GM12878 (cell line): ENCODE results near the gene ADSL. TPM values are rescaled to one million over a fixed set of nuclear protein-coding genes. Genes with fewer than 3 reads are reported as not detected.
A peak's percentile ranks its signal among the peaks of the same experiment; 100 is the strongest.

Source experiments
- ATAC-seq: fragments of 200-7000 bp; cut with Tn5 transposase; 3 replicates; pipeline ENCODE4 v1.9.1; 2020; ENCODE audit warnings: mild to moderate bottlenecking, moderate library complexity
- BruUV-seq: library from RNA; stranded (reverse); fragments of 400-500 nt; replicated peaks from 2 replicates; lab custom pipeline; 2021; lab: Mats Ljungman, UMichigan
- CTCF ChIA-PET: fragments of 300-600 bp; sonication (Branson Sonifier 250); formaldehyde crosslinking; extraction: SDS; loops from one replicate; lab custom pipeline; 2021; ENCODE audit warnings: inconsistent platforms; lab: Yijun Ruan, JAX
- POLR2A ChIA-PET: fragments of 350-600 bp; formaldehyde crosslinking; extraction: SDS; loops from one replicate; lab custom pipeline; 2021; ENCODE audit warnings: inconsistent platforms; lab: Charles Lee
- RAD21 ChIA-PET: fragments of 300-600 bp; sonication (Branson Sonifier 250); formaldehyde crosslinking; loops from one replicate; lab custom pipeline; 2023; ENCODE audit warnings: antibody characterized with exemption; ENCODE audit not compliant: unreplicated experiment; lab: Charles Lee
- SMC1A ChIA-PET: fragments of 300-600 bp; sonication (Branson Sonifier 250); formaldehyde crosslinking; loops from one replicate; lab custom pipeline; 2023; ENCODE audit not compliant: unreplicated experiment, uncharacterized antibody; lab: Charles Lee
- DNase-seq: peaks from one replicate; pipeline ENCODE4 v3.0.0-alpha.2; 2011; ENCODE audit warnings: low read depth, low spot score
- FAIRE-seq: peaks from 3 replicates; lab custom pipeline; 2011; peaks lifted over from hg19 to GRCh38; lab: Jason Lieb, UNC
- H2AFZ ChIP-seq: 2 replicates; pipeline ENCODE4 v1.6.0; 2011; ENCODE audit warnings: low read depth, low read length, control low read depth; ENCODE audit not compliant: control insufficient read depth
- H3K27ac ChIP-seq: 2 replicates; pipeline ENCODE4 v1.5.1; 2011; ENCODE audit warnings: control low read depth; ENCODE audit not compliant: control insufficient read depth, insufficient read depth
- H3K27me3 ChIP-seq, 2 experiments: replicated peaks in 1 of 2; 2 replicates each; pipeline versions ENCODE4 v1.6.0 to v1.6.1; 2011; ENCODE audit warnings: low read length in 1 of 2; ENCODE audit not compliant: control insufficient read depth in 2 of 2, insufficient read depth in 2 of 2
- H3K36me3 ChIP-seq, 2 experiments: 2 replicates each; pipeline ENCODE4 v1.5.1; 2011; ENCODE audit warnings: low read length in 1 of 2; ENCODE audit not compliant: control insufficient read depth in 2 of 2, insufficient read depth in 2 of 2
- H3K4me1 ChIP-seq: 2 replicates; pipeline ENCODE4 v1.6.1; 2011; ENCODE audit warnings: mild to moderate bottlenecking, low read length, moderate library complexity, mixed read lengths; ENCODE audit not compliant: control insufficient read depth, insufficient read depth
- H3K4me2 ChIP-seq: 2 replicates; pipeline ENCODE4 v1.6.0; 2011; ENCODE audit warnings: control low read depth; ENCODE audit not compliant: control insufficient read depth, insufficient read depth
- H3K4me3 ChIP-seq: fragments of 200-600 bp; sonication (generic); 2 replicates; pipeline ENCODE4 v1.5.1; 2016
- H3K79me2 ChIP-seq: 2 replicates; pipeline ENCODE4 v1.6.0; 2011; ENCODE audit warnings: low read length; ENCODE audit not compliant: control insufficient read depth, insufficient read depth
- H3K9ac ChIP-seq: 2 replicates; pipeline ENCODE4 v1.8.0; 2011; ENCODE audit warnings: low read length, control low read depth, mixed read lengths; ENCODE audit not compliant: control insufficient read depth, insufficient read depth
- H3K9me3 ChIP-seq: replicated peaks from 3 replicates; pipeline ENCODE4 v1.5.1; 2011; ENCODE audit warnings: mild to moderate bottlenecking, low read length; ENCODE audit not compliant: control insufficient read depth, insufficient read depth
- H4K20me1 ChIP-seq: 2 replicates; pipeline ENCODE4 v1.6.0; 2011; ENCODE audit not compliant: control insufficient read depth, insufficient read depth
- ATF3 ChIP-seq: IDR thresholded peaks from 2 replicates; pipeline ENCODE4 v1.6.1; 2011; ENCODE audit warnings: low read depth, mild to moderate bottlenecking, low read length, moderate library complexity, borderline replicate concordance; ENCODE audit errors: extremely low read depth
- ATF7 ChIP-seq: fragments of 450-650 bp; IDR thresholded peaks from 2 replicates; pipeline ENCODE4 v1.6.1; 2016; ENCODE audit warnings: low read depth, mild to moderate bottlenecking
- BRCA1 ChIP-seq: IDR thresholded peaks from 2 replicates; pipeline ENCODE4 v1.6.1; 2011; ENCODE audit warnings: low read depth, low read length, improper control_type of control experiment
- CHD2 ChIP-seq: IDR thresholded peaks from 2 replicates; pipeline ENCODE4 v1.6.1; 2011; ENCODE audit warnings: low read depth, low read length, improper control_type of control experiment, borderline replicate concordance
- MEF2B ChIP-seq: fragments of 450-650 bp; IDR thresholded peaks from 2 replicates; pipeline ENCODE4 v1.6.1; 2018; ENCODE audit warnings: mild to moderate bottlenecking, moderate library complexity; ENCODE audit not compliant: partially characterized antibody, poor library complexity, severe bottlenecking
- NRF1 ChIP-seq: conservative IDR thresholded peaks from 2 replicates; pipeline ENCODE4 v1.6.1; 2011; ENCODE audit warnings: mild to moderate bottlenecking, low read depth, low read length, improper control_type of control experiment
- POLR2A ChIP-seq: IDR thresholded peaks from 2 replicates; pipeline ENCODE4 v1.6.1; 2011; ENCODE audit warnings: low read depth, mild to moderate bottlenecking, low read length
- RELB ChIP-seq: fragments of 450-650 bp; IDR thresholded peaks from 2 replicates; pipeline ENCODE4 v1.6.1; 2017; ENCODE audit warnings: low read depth, mild to moderate bottlenecking, moderate library complexity
- TAF1 ChIP-seq: IDR thresholded peaks from 2 replicates; pipeline ENCODE4 v1.6.1; 2011; ENCODE audit warnings: mild to moderate bottlenecking, low read depth, low read length, borderline replicate concordance
- ZBTB11 ChIP-seq: fragments of 450-650 bp; formaldehyde crosslinking; IDR thresholded peaks from 2 replicates; pipeline ENCODE4 v1.5.0; 2022; ENCODE audit warnings: mild to moderate bottlenecking, missing genetic modification characterization
- WGBS: methylation state at CpG from one replicate; pipeline ENCODE4 v1.1.6; 2016; ENCODE audit warnings: low lambda C conversion rate; ENCODE audit not compliant: insufficient replicate concordance, insufficient coverage; ENCODE audit errors: missing lambda C conversion rate; 5-methylcytosine and 5-hydroxymethylcytosine counted together
- in situ Hi-C: fragments of 300-500 bp; cut with MboI; formaldehyde crosslinking; loops from 9 replicates; pipeline ENCODE4 v1.14.3; 2018; ENCODE audit warnings: mixed read lengths
- intact Hi-C: fragments of 100-400 bp; cut with micrococcal nuclease; formaldehyde crosslinking; loops from one replicate; pipeline ENCODE4 v1.14.2; 2022; ENCODE audit not compliant: unreplicated experiment
- polyA plus RNA-seq, 11 experiments: library from polyadenylated mRNA; depleted of rRNA in 4 of 11; unstranded in 6 of 11; stranded (reverse) in 5 of 11; fragments of >200 nt; fragmentation: Nextera tagmentation in 4 of 11; fragmentation: Illumina TruSeq in 1 of 11; extraction: Ambion mirVana in 4 of 11; extraction: Trizol in 1 of 11; gene quantifications; 1 replicate in 1 of 11; 2 replicates in 10 of 11; pipeline versions ENCODE4 v1.2.1 to v1.2.3, GENCODE V29; 2011 to 2016; ENCODE audit warnings: inconsistent platforms in 2 of 11, missing spikeins in 2 of 11, low read depth in 1 of 11
- total RNA-seq, 4 experiments: library from RNA; depleted of rRNA in 3 of 4; stranded (reverse); fragments of >200 nt in 3 of 4; fragmentation: Illumina TruSeq in 1 of 4; extraction: Trizol in 1 of 4; gene quantifications; 2 replicates each; pipeline versions ENCODE4 v1.2.1 to v1.2.3, GENCODE V29; 2013 to 2021

Gene ADSL
- total and polyA plus RNA-seq, 10 of the 15 experiments (the other 5 are each of a cell fraction or from before 2014, with no cell fraction given), result 126 to 313 (median 143) TPM

- TF ChIP-seq RELB, result 0 out of 2 replicates have a peak, but pooled peaks have one; percentile 18
- TF ChIP-seq CHD2, result no peak
- TF ChIP-seq ATF7, result peak; percentile 38; the same call in 1 of the 2 replicates
- no peak for TF ChIP-seq NRF1
- no peak for TF ChIP-seq ATF3
These were observed 53.9 kb downstream of the ADSL start (continued) for GRCh38 chr22:40400159-40400558.

- no peak overlapping the region for H2AFZ ChIP-seq
- RAD21 ChIA-PET, result no interaction called here
- no peak overlapping the region for H3K4me3 ChIP-seq
- in situ Hi-C loops (no loop called here), intact Hi-C loops (no loop called here)
- no TSS peak for BruUV-seq
- CTCF ChIA-PET, result no interaction called here
- SMC1A ChIA-PET, result interaction anchor here (1.6 to 2.9 kb wide), 4 partner anchors 8 to 244 kb away, joined by 3 to 25 read pairs (median 8); no protein-coding TSS in a partner anchor
- H3K9ac ChIP-seq, result no peak overlapping the region
- POLR2A ChIA-PET, result interaction anchor here (1.2 kb wide), 1 partner anchor 13 kb away, joined by 5 read pairs; no protein-coding TSS in a partner anchor
- DNase-seq (no peak), FAIRE-seq (no peak), ATAC-seq (no peak)
- peaks cover 2% of the 10 kb centered on the region; the same call in 1 of the 2 replicates for H4K20me1 ChIP-seq
- H3K9me3 ChIP-seq, result no peaks in the 10 kb centered on the region
- peaks cover 38% of the 10 kb centered on the region for H3K4me1 ChIP-seq
- H3K27ac ChIP-seq, result peak overlapping the region; percentile 26
- H3K27me3 ChIP-seq, result no peaks in the 10 kb centered on the region
- H3K4me2 ChIP-seq, result no peak overlapping the region
- peaks cover 8 to 16% of the 10 kb centered on the region in 2 experiments for H3K36me3 ChIP-seq
- WGBS, result 57% methylated on average over 4 of the region's 4 CpGs
- H3K79me2 ChIP-seq, result no peaks in the 10 kb centered on the region
- no peak for TF ChIP-seq POLR2A
- no peak for TF ChIP-seq ZBTB11 (CRISPR knock-in tag)
- no peak for TF ChIP-seq TAF1
- TF ChIP-seq BRCA1, result no peak
- TF ChIP-seq MEF2B, result no peak
These were observed 55.2 kb downstream of the ADSL start for GRCh38 chr22:40401532-40401931.
